Activated naive CD8-positive, alpha-beta T cell treated with anti-CD3 and anti-CD28 coated beads, Interleukin-2, amount 50 U/mL, for 24 hours (primary cell): ENCODE results near the gene GLIPR2.

ENCODE experiments used
- ATAC-seq: fragments of 150-1000 bp; cut with Tn5 transposase; one replicate; pipeline ENCODE4 v1.10.0; 2021
- DNase-seq: peaks from one replicate; pipeline ENCODE4 v3.0.0; 2021
- H3K27ac Mint-ChIP-seq: one replicate; pipeline ENCODE4 v1.8.0; 2021; ENCODE audit warnings: mild to moderate bottlenecking, mixed read lengths
- H3K27me3 Mint-ChIP-seq: one replicate; pipeline ENCODE4 v1.8.0; 2021; ENCODE audit warnings: mixed read lengths
- H3K36me3 Mint-ChIP-seq: one replicate; pipeline ENCODE4 v1.8.0; 2021; ENCODE audit warnings: low read depth, mixed read lengths
- H3K4me1 Mint-ChIP-seq: one replicate; pipeline ENCODE4 v1.8.0; 2021; ENCODE audit warnings: mixed read lengths
- H3K4me3 Mint-ChIP-seq: one replicate; pipeline ENCODE4 v1.8.0; 2021; ENCODE audit warnings: mild to moderate bottlenecking, moderate library complexity, mixed read lengths
- H3K9me3 Mint-ChIP-seq: one replicate; pipeline ENCODE4 v1.8.0; 2021; ENCODE audit warnings: mixed read lengths

GLIPR2 gene

GRCh38 chr9:36145970-36146369, 9.4 kb downstream of the GLIPR2 start:
- Mint-ChIP-seq H3K36me3 (peaks cover 18% of the 10 kb centered on the region), H3K27ac (no peak overlapping the region)

GRCh38 chr9:36146651-36147050, 10.1 kb downstream of the GLIPR2 start:
- ATAC-seq (no peak), DNase-seq (no peak)
- Mint-ChIP-seq H3K4me3 (no peak overlapping the region), H3K4me1 (peaks cover 93% of the 10 kb centered on the region), H3K9me3 (peaks cover 11% of the 10 kb centered on the region), H3K27me3 (no peaks in the 10 kb centered on the region), H3K27ac (no peak overlapping the region), H3K36me3 (peaks cover 18% of the 10 kb centered on the region)

More at GRCh38 chr9:36145970-36146369, 9.4 kb downstream of the GLIPR2 start:
- Mint-ChIP-seq H3K4me3 (no peak overlapping the region), H3K9me3 (peaks cover 11% of the 10 kb centered on the region), H3K27me3 (no peaks in the 10 kb centered on the region), H3K4me1 (peaks cover 93% of the 10 kb centered on the region)
- ATAC-seq, result no peak
- DNase-seq, result no peak

GRCh38 chr9:36147441-36148175, 11.1 kb downstream of the GLIPR2 start:
- no peak for ATAC-seq
- peaks cover 92% of the 10 kb centered on the region for H3K4me1 Mint-ChIP-seq
- no peaks in the 10 kb centered on the region for H3K27me3 Mint-ChIP-seq
- peaks cover 11% of the 10 kb centered on the region for H3K9me3 Mint-ChIP-seq
- H3K27ac Mint-ChIP-seq, result no peak overlapping the region
- no peak overlapping the region for H3K4me3 Mint-ChIP-seq
- no peak for DNase-seq
- H3K36me3 Mint-ChIP-seq, result peaks cover 18% of the 10 kb centered on the region

- Mint-ChIP-seq H3K36me3 (peaks cover 18% of the 10 kb centered on the region), H3K27ac (peak overlapping the region; percentile 28), H3K4me3 (no peak overlapping the region), H3K27me3 (no peaks in the 10 kb centered on the region), H3K9me3 (peaks cover 11% of the 10 kb centered on the region), H3K4me1 (peaks cover 92% of the 10 kb centered on the region)
- DNase-seq, result peak; percentile 84
- peak; percentile 62 for ATAC-seq
Measured at GRCh38 chr9:36148311-36149051, 11.9 kb downstream of the GLIPR2 start.

GRCh38 chr9:36149197-36149596, 12.7 kb downstream of the GLIPR2 start:
- H3K4me1 Mint-ChIP-seq, result peaks cover 90% of the 10 kb centered on the region
- no peak overlapping the region for H3K27ac Mint-ChIP-seq
- peaks cover 18% of the 10 kb centered on the region for H3K36me3 Mint-ChIP-seq
- no peak overlapping the region for H3K4me3 Mint-ChIP-seq
- no peak for ATAC-seq
- peaks cover 11% of the 10 kb centered on the region for H3K9me3 Mint-ChIP-seq
- no peaks in the 10 kb centered on the region for H3K27me3 Mint-ChIP-seq
- no peak for DNase-seq

- peaks cover 12% of the 10 kb centered on the region for H3K36me3 Mint-ChIP-seq
- H3K27me3 Mint-ChIP-seq, result no peaks in the 10 kb centered on the region
- peaks cover 5% of the 10 kb centered on the region for H3K9me3 Mint-ChIP-seq
- no peak for DNase-seq
- H3K27ac Mint-ChIP-seq, result peak overlapping the region; percentile 89
- no peak overlapping the region for H3K4me3 Mint-ChIP-seq
- ATAC-seq, result no peak
- peaks cover 85% of the 10 kb centered on the region for H3K4me1 Mint-ChIP-seq
Measured at GRCh38 chr9:36150574-36151315, 14.2 kb downstream of the GLIPR2 start.

GRCh38 chr9:36151316-36152210, 15.0 kb downstream of the GLIPR2 start:
- ATAC-seq (peak; percentile 90), DNase-seq (peak; percentile 87)
- H3K36me3 Mint-ChIP-seq, result peaks cover 9% of the 10 kb centered on the region
- H3K27ac Mint-ChIP-seq, result peak overlapping the region; percentile 89
- H3K9me3 Mint-ChIP-seq, result no peaks in the 10 kb centered on the region
- H3K4me1 Mint-ChIP-seq, result peaks cover 79% of the 10 kb centered on the region
- peak overlapping the region; percentile 66 for H3K4me3 Mint-ChIP-seq
- no peaks in the 10 kb centered on the region for H3K27me3 Mint-ChIP-seq

GRCh38 chr9:36152741-36153438, 16.4 kb downstream of the GLIPR2 start:
- Mint-ChIP-seq H3K36me3 (peaks cover 4% of the 10 kb centered on the region), H3K27me3 (no peaks in the 10 kb centered on the region), H3K4me3 (no peak overlapping the region), H3K9me3 (no peaks in the 10 kb centered on the region), H3K27ac (peak overlapping the region; percentile 52), H3K4me1 (peaks cover 69% of the 10 kb centered on the region)
- ATAC-seq, result no peak
- DNase-seq, result no peak

GRCh38 chr9:36153746-36154145, 17.2 kb downstream of the GLIPR2 start:
- peak overlapping the region; percentile 56 for H3K27ac Mint-ChIP-seq
- ATAC-seq, result no peak
- H3K9me3 Mint-ChIP-seq, result no peaks in the 10 kb centered on the region
- H3K36me3 Mint-ChIP-seq, result peaks cover 4% of the 10 kb centered on the region
- H3K27me3 Mint-ChIP-seq, result no peaks in the 10 kb centered on the region
- no peak for DNase-seq
- H3K4me3 Mint-ChIP-seq, result no peak overlapping the region
- peaks cover 65% of the 10 kb centered on the region for H3K4me1 Mint-ChIP-seq

- H3K27me3 Mint-ChIP-seq, result no peaks in the 10 kb centered on the region
- H3K36me3 Mint-ChIP-seq, result peaks cover 4% of the 10 kb centered on the region
- H3K4me3 Mint-ChIP-seq, result no peak overlapping the region
- H3K4me1 Mint-ChIP-seq, result peaks cover 60% of the 10 kb centered on the region
- peak overlapping the region; percentile 56 for H3K27ac Mint-ChIP-seq
- no peak for DNase-seq
- no peaks in the 10 kb centered on the region for H3K9me3 Mint-ChIP-seq
- no peak for ATAC-seq
Measured at GRCh38 chr9:36154331-36154952, 17.9 kb downstream of the GLIPR2 start.

- DNase-seq (no peak), ATAC-seq (no peak)
- Mint-ChIP-seq H3K36me3 (peaks cover 6% of the 10 kb centered on the region), H3K9me3 (no peaks in the 10 kb centered on the region), H3K27me3 (no peaks in the 10 kb centered on the region), H3K4me1 (peaks cover 47% of the 10 kb centered on the region), H3K27ac (no peak overlapping the region), H3K4me3 (no peak overlapping the region)
Measured at GRCh38 chr9:36156116-36156515, 19.6 kb downstream of the GLIPR2 start.

GRCh38 chr9:36158122-36158521, 21.6 kb downstream of the GLIPR2 start:
- H3K27me3 Mint-ChIP-seq, result no peaks in the 10 kb centered on the region
- no peak for ATAC-seq
- peaks cover 6% of the 10 kb centered on the region for H3K36me3 Mint-ChIP-seq
- H3K9me3 Mint-ChIP-seq, result no peaks in the 10 kb centered on the region
- no peak for DNase-seq
- no peak overlapping the region for H3K4me3 Mint-ChIP-seq
- H3K27ac Mint-ChIP-seq, result no peak overlapping the region
- H3K4me1 Mint-ChIP-seq, result peaks cover 28% of the 10 kb centered on the region

GRCh38 chr9:36158917-36159316, 22.4 kb downstream of the GLIPR2 start:
- no peak overlapping the region for H3K4me3 Mint-ChIP-seq
- H3K27me3 Mint-ChIP-seq, result no peaks in the 10 kb centered on the region
- H3K9me3 Mint-ChIP-seq, result no peaks in the 10 kb centered on the region
- ATAC-seq (no peak), DNase-seq (no peak)
- H3K27ac Mint-ChIP-seq, result no peak overlapping the region
- peaks cover 22% of the 10 kb centered on the region for H3K4me1 Mint-ChIP-seq
- H3K36me3 Mint-ChIP-seq, result peaks cover 6% of the 10 kb centered on the region
